Glutamatergic neuron (in vitro differentiated cells): ENCODE results near the gene DHX35. TPM values are rescaled to one million over a fixed set of nuclear protein-coding genes. Genes with fewer than 3 reads are reported as not detected.
A peak's percentile ranks its signal among the peaks of the same experiment; 100 is the strongest.
"Not testable (repeated sequence)": the region's sequence is repeated elsewhere in the genome, so short reads cannot be mapped to it uniquely, and the experiment has no call there.

Experiments
- DNase-seq: peaks from one replicate; pipeline ENCODE4 v3.0.0; 2022
- H3K27ac Mint-ChIP-seq: one replicate; pipeline ENCODE4 v1.8.0; 2020; ENCODE audit warnings: mild to moderate bottlenecking, mixed read lengths, inconsistent platforms; ENCODE audit not compliant: unreplicated experiment
- H3K27me3 Mint-ChIP-seq: one replicate; pipeline ENCODE4 v1.8.0; 2020; ENCODE audit warnings: mild to moderate bottlenecking, moderate library complexity, mixed read lengths, inconsistent platforms; ENCODE audit not compliant: unreplicated experiment
- H3K36me3 Mint-ChIP-seq: one replicate; pipeline ENCODE4 v1.8.0; 2020; ENCODE audit warnings: mild to moderate bottlenecking, mixed read lengths, inconsistent platforms; ENCODE audit not compliant: unreplicated experiment
- H3K4me1 Mint-ChIP-seq: one replicate; pipeline ENCODE4 v1.8.0; 2020; ENCODE audit warnings: mild to moderate bottlenecking, low read depth, mixed read lengths, inconsistent platforms; ENCODE audit not compliant: unreplicated experiment
- H3K4me3 Mint-ChIP-seq: one replicate; pipeline ENCODE4 v1.8.0; 2020; ENCODE audit warnings: mild to moderate bottlenecking, mixed read lengths, inconsistent platforms; ENCODE audit not compliant: unreplicated experiment
- H3K9me3 Mint-ChIP-seq: one replicate; pipeline ENCODE4 v1.8.0; 2020; ENCODE audit warnings: mild to moderate bottlenecking, moderate library complexity, mixed read lengths, inconsistent platforms; ENCODE audit not compliant: unreplicated experiment
- CTCF ChIP-seq: fragments of 200-600 bp; sonication (generic); IDR thresholded peaks from one replicate; pipeline ENCODE4 v1.5.0; 2021; ENCODE audit not compliant: partially characterized antibody, unreplicated experiment
- total RNA-seq: library from RNA; stranded (reverse); fragmentation: NEBNext Ultra II Directional; extraction: Animal tissue kit (Norgen Biotek cat#: 25700); gene quantifications from one replicate; pipeline ENCODE4 v1.2.1, GENCODE V29; 2021; ENCODE audit not compliant: unreplicated experiment

The DHX35 gene
- total RNA-seq, 1 donor from 2014 or later: 12.0 TPM

DNA sequence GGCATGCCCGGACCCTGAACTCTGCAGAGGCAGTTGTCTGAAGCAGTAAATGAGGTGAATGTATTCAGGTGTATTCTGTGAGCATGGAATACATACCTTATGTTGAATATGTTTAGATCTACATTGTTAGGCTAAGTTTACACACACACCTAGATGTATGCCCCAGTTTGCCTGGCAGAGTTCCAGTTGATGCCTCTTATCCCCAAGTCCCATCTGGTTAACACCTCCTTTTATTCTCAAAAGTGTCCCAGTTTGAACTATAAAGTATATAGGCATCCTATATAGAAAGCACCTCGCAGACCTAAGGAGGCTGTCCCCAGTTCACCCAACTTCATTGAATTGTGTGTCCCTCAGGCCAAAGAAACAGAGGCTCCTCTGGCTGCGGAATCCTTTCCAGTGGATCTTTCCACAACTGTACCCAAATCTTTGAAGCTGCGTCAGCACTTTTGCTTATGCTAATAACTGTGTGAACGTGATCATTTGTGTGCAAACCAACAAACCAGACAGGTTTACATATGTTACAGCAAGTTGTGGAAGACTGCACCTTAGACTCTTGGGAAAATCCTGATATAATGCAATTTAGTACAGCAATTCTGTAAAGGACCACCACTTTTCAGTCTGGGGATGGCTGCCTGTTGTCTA, 4.8 kb upstream of the DHX35 start:
- Mint-ChIP-seq H3K27me3 (peaks cover 2% of the 10 kb centered on the region), H3K9me3 (no peaks in the 10 kb centered on the region), H3K4me3 (no peak overlapping the region), H3K4me1 (peaks cover 5% of the 10 kb centered on the region), H3K36me3 (no peaks in the 10 kb centered on the region), H3K27ac (no peak overlapping the region)
- TF ChIP-seq CTCF: no peak
- DNase-seq: no peak

- Mint-ChIP-seq H3K36me3 (no peaks in the 10 kb centered on the region), H3K4me3 (no peak overlapping the region), H3K27me3 (peaks cover 5% of the 10 kb centered on the region), H3K27ac (no peak overlapping the region), H3K9me3 (peaks cover 2% of the 10 kb centered on the region), H3K4me1 (peaks cover 9% of the 10 kb centered on the region)
- TF ChIP-seq CTCF: no peak
- DNase-seq: no peak
Observed at GRCh38 chr20:38957915-38958485, 4.1 kb upstream of the DHX35 start.

GRCh38 chr20:38960187-38960687, 1.9 kb upstream of the DHX35 start:
- not testable (repeated sequence) for H3K36me3 Mint-ChIP-seq, H3K9me3 Mint-ChIP-seq, DNase-seq, H3K4me3 Mint-ChIP-seq, H3K27ac Mint-ChIP-seq, H3K27me3 Mint-ChIP-seq
- H3K4me1 Mint-ChIP-seq: peaks cover 12% of the 10 kb centered on the region

GRCh38 chr20:38961530-38962043, 557 bp upstream of the DHX35 start:
- peak overlapping the region; percentile 91 for H3K4me3 Mint-ChIP-seq
- TF ChIP-seq CTCF: no peak
- H3K9me3 Mint-ChIP-seq: peaks cover 2% of the 10 kb centered on the region
- peaks cover 12% of the 10 kb centered on the region for H3K4me1 Mint-ChIP-seq
- H3K36me3 Mint-ChIP-seq: no peaks in the 10 kb centered on the region
- peak overlapping the region; percentile 83 for H3K27ac Mint-ChIP-seq
- peaks cover 5% of the 10 kb centered on the region for H3K27me3 Mint-ChIP-seq
- DNase-seq: no peak

DNA sequence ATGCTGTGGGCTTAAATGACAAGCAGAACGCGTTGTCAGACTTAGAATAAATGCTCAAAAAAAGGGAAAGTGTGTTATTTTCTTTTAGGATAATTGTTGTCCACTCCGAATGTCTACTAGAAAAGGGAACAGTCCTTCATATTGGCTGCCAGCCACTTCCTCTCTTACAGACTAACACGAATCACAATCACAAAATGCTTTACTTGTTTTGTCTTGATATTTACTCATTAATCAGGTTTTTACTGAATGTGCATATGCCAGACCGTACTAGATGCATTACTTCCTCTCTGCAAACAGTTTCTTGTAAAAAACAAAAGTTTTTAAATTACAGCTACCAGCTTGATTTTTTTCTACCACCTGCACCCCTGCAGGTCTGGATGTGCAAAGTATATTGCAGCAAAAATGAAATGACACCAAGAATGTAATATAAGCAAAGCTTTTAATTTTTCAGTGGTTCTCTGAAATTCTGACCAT, 821 bp downstream of the DHX35 start:
- Mint-ChIP-seq H3K9me3 (peaks cover 2% of the 10 kb centered on the region), H3K4me1 (peaks cover 12% of the 10 kb centered on the region), H3K27me3 (peaks cover 5% of the 10 kb centered on the region), H3K4me3 (peak overlapping the region; percentile 99), H3K27ac (peak overlapping the region; percentile 99), H3K36me3 (no peaks in the 10 kb centered on the region)
- DNase-seq: no peak
- TF ChIP-seq CTCF: no peak
